ENCODE data around the gene PCDHGB2.

DNA sequence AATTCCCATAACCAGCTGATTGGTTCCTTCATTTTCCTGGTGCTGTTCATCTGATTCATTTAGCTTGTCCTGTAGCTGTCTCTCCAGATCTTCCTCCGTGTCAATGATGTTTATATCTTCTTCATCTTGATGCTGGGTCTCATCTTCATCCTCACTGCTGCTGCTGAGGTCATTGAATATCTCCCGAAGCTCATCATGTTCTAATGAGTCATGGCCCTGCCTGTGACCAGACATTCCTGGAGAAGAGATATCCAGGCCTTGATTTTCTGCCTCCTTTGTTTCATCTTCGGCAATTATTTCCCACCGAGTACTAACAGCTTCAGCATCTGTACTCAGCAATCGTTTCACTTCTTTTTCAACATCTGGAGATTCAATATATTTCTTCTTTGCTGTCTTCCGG lies 40.6 kb upstream of the PCDHGB2 start:
- no peak for TF ChIP-seq YY1 (IDR thresholded peaks at IDR 0.05; ENCODE audit: low read depth)
- no peak for TF ChIP-seq TCF12 (IDR thresholded peaks at IDR 0.05; ENCODE audit: low read depth)
- no peak for TF ChIP-seq FOXM1 (IDR thresholded peaks at IDR 0.05; ENCODE audit: borderline replicate concordance, low read depth)
- no peak for TF ChIP-seq MAX (IDR thresholded peaks at IDR 0.05)
- TF ChIP-seq CEBPB (IDR thresholded peaks at IDR 0.05), result no peak
- TF ChIP-seq RAD21 (IDR thresholded peaks at IDR 0.05; ENCODE audit: low read depth), result no peak
- no peak for TF ChIP-seq TAF1 (IDR thresholded peaks at IDR 0.05; ENCODE audit: low read depth)
- no peak for TF ChIP-seq CREB1 (IDR thresholded peaks at IDR 0.05; ENCODE audit: low read depth)
- no peak for TF ChIP-seq ZBTB7A (IDR thresholded peaks at IDR 0.05; ENCODE audit: low read depth)
- TF ChIP-seq EP300 (IDR thresholded peaks at IDR 0.05; ENCODE audit: borderline replicate concordance), result no peak
- TF ChIP-seq, protein P1, sequence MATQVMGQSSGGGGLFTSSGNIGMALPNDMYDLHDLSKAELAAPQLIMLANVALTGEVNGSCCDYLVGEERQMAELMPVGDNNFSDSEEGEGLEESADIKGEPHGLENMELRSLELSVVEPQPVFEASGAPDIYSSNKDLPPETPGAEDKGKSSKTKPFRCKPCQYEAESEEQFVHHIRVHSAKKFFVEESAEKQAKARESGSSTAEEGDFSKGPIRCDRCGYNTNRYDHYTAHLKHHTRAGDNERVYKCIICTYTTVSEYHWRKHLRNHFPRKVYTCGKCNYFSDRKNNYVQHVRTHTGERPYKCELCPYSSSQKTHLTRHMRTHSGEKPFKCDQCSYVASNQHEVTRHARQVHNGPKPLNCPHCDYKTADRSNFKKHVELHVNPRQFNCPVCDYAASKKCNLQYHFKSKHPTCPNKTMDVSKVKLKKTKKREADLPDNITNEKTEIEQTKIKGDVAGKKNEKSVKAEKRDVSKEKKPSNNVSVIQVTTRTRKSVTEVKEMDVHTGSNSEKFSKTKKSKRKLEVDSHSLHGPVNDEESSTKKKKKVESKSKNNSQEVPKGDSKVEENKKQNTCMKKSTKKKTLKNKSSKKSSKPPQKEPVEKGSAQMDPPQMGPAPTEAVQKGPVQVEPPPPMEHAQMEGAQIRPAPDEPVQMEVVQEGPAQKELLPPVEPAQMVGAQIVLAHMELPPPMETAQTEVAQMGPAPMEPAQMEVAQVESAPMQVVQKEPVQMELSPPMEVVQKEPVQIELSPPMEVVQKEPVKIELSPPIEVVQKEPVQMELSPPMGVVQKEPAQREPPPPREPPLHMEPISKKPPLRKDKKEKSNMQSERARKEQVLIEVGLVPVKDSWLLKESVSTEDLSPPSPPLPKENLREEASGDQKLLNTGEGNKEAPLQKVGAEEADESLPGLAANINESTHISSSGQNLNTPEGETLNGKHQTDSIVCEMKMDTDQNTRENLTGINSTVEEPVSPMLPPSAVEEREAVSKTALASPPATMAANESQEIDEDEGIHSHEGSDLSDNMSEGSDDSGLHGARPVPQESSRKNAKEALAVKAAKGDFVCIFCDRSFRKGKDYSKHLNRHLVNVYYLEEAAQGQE (IDR thresholded peaks at IDR 0.05; ENCODE audit: low read depth), result no peak

All from Ishikawa (cell line).